A549 (cell line): Measurements from ENCODE around the gene MRPL20. TPM values are rescaled to one million over a fixed set of nuclear protein-coding genes. Genes with fewer than 3 reads are reported as not detected.

Experiments used
- ATAC-seq, 2 experiments: fragments of 200-7000 bp in 1 of 2; fragments of >200 bp in 1 of 2; cut with Nextera tagmentation in 1 of 2; cut with Tn5 transposase in 1 of 2; 3 replicates each; pipeline versions ENCODE4 v1.8.0 to v1.9.1; 2018 to 2020; ENCODE audit warnings: mild to moderate bottlenecking in 1 of 2, moderate library complexity in 1 of 2
- CTCF ChIA-PET: fragments of 300-600 bp; sonication (Branson Sonifier 250); formaldehyde crosslinking; extraction: SDS; loops from one replicate; lab custom pipeline; 2021; ENCODE audit warnings: antibody characterized with exemption, inconsistent platforms; lab: Yijun Ruan, JAX
- POLR2A ChIA-PET: fragments of 350-600 bp; formaldehyde crosslinking; extraction: SDS; loops from one replicate; lab custom pipeline; 2021; ENCODE audit warnings: antibody characterized with exemption, inconsistent platforms; lab: Yijun Ruan, JAX
- DNase-seq, 2 experiments: peaks; one replicate each; pipeline versions ENCODE4 v3.0.0 to v3.0.0-alpha.2; 2011 to 2016; ENCODE audit warnings: low read depth in 1 of 2, low spot score in 1 of 2
- FAIRE-seq: peaks from 2 replicates; lab custom pipeline; 2011; peaks lifted over from hg19 to GRCh38; lab: Jason Lieb, UNC
- H3K27ac ChIP-seq, 2 experiments: fragments of >200 bp; sonication (Bioruptor Twin); formaldehyde crosslinking; 3 replicates each; pipeline ENCODE4 v1.5.1; 2016 to 2017
- H3K4me1 ChIP-seq: fragments of >200 bp; sonication (Bioruptor Twin); formaldehyde crosslinking; 3 replicates; pipeline ENCODE4 v1.6.1; 2016
- H3K4me2 ChIP-seq: fragments of >200 bp; sonication (Bioruptor Twin); formaldehyde crosslinking; 3 replicates; pipeline ENCODE4 v1.6.1; 2016
- H3K4me3 ChIP-seq: fragments of >200 bp; sonication (Bioruptor Twin); formaldehyde crosslinking; 3 replicates; pipeline ENCODE4 v1.5.1; 2016
- H3K9me3 ChIP-seq: fragments of >200 bp; sonication (Bioruptor Twin); formaldehyde crosslinking; 3 replicates; pipeline ENCODE4 v1.6.1; 2016
- CBX8 ChIP-seq: fragments of 200-600 bp; sonication (generic); IDR thresholded peaks from 2 replicates; pipeline ENCODE4 v1.6.1; 2016
- EHF ChIP-seq: fragments of 250-450 bp; sonication (Bioruptor Pico); IDR thresholded peaks from 2 replicates; pipeline ENCODE4 v1.5.0; 2020; ENCODE audit warnings: mild to moderate bottlenecking
- FOSB ChIP-seq: fragments of 250-450 bp; sonication (Bioruptor Pico); IDR thresholded peaks from 2 replicates; pipeline ENCODE4 v1.5.0; 2020; ENCODE audit warnings: mild to moderate bottlenecking, moderate library complexity
- FOXS1 ChIP-seq: fragments of 250-450 bp; sonication (Bioruptor Pico); IDR thresholded peaks from 2 replicates; pipeline ENCODE4 v1.5.0; 2020; ENCODE audit warnings: mild to moderate bottlenecking, moderate library complexity
- GATA3 ChIP-seq: IDR thresholded peaks from 2 replicates; pipeline ENCODE4 v1.6.1; 2012; ENCODE audit warnings: borderline replicate concordance
- HOXB5 ChIP-seq: fragments of 250-450 bp; sonication (Bioruptor Pico); IDR thresholded peaks from 2 replicates; pipeline ENCODE4 v1.5.0; 2020; ENCODE audit warnings: mild to moderate bottlenecking, moderate library complexity
- JUNB ChIP-seq: fragments of >200 bp; sonication (Bioruptor Twin); formaldehyde crosslinking; IDR thresholded peaks from 2 replicates; pipeline ENCODE4 v1.6.1; 2016
- KDM1A ChIP-seq: fragments of 200-600 bp; sonication (generic); IDR thresholded peaks from 2 replicates; pipeline ENCODE4 v1.6.1; 2016; ENCODE audit warnings: low read depth, mild to moderate bottlenecking
- MAZ ChIP-seq: fragments of 150-350 bp; IDR thresholded peaks from 2 replicates; pipeline ENCODE4 v1.6.1; 2014; ENCODE audit warnings: antibody characterized with exemption, low read depth, low read length, borderline replicate concordance
- NFE2L2 ChIP-seq: fragments of 150-350 bp; conservative IDR thresholded peaks from 2 replicates; pipeline ENCODE4 v1.6.1; 2014; ENCODE audit warnings: low read length
- POLR2A ChIP-seq: IDR thresholded peaks from 2 replicates; pipeline ENCODE4 v1.6.1; 2012; ENCODE audit warnings: mild to moderate bottlenecking, low read length
- RAD21 ChIP-seq, 2 experiments: fragments of >200 bp in 1 of 2; sonication (Bioruptor Twin) in 1 of 2; formaldehyde crosslinking in 1 of 2; IDR thresholded peaks in 1 of 2; conservative IDR thresholded peaks in 1 of 2; 2 replicates in 1 of 2; 3 replicates in 1 of 2; pipeline ENCODE4 v1.6.1; 2012 to 2018; ENCODE audit warnings: inconsistent platforms in 1 of 2
- RARB ChIP-seq: fragments of 250-450 bp; sonication (Bioruptor Pico); IDR thresholded peaks from 2 replicates; pipeline ENCODE4 v1.8.0; 2021; ENCODE audit warnings: mild to moderate bottlenecking, moderate library complexity
- SREBF2 ChIP-seq: fragments of 450-650 bp; IDR thresholded peaks from 2 replicates; pipeline ENCODE4 v1.6.1; 2014; ENCODE audit warnings: mild to moderate bottlenecking, moderate library complexity
- ZFP36 ChIP-seq: fragments of 450-650 bp; IDR thresholded peaks from 2 replicates; pipeline ENCODE4 v1.6.1; 2014; ENCODE audit warnings: borderline replicate concordance; ENCODE audit not compliant: partially characterized antibody
- ZNF302 ChIP-seq: fragments of 250-450 bp; sonication (Bioruptor Pico); IDR thresholded peaks from 2 replicates; pipeline ENCODE4 v1.9.0; 2021; ENCODE audit warnings: inconsistent platforms, mild to moderate bottlenecking, moderate library complexity
- WGBS: methylation state at CpG from one replicate; pipeline ENCODE4 v1.1.6; 2017; ENCODE audit errors: missing lambda C conversion rate; 5-methylcytosine and 5-hydroxymethylcytosine counted together
- polyA plus RNA-seq, 4 experiments: library from polyadenylated mRNA; depleted of rRNA in 3 of 4; stranded (reverse); fragments of >200 nt; fragmentation: RNase III in 1 of 4; extraction: RNeasy Plus Mini Kit Qiagen cat#74134 plus additional on column Dnase treatment in 1 of 4; gene quantifications; 2 replicates in 3 of 4; 3 replicates in 1 of 4; pipeline ENCODE4 v1.2.3, GENCODE V29; 2011 to 2017
- TF ChIP-seq, protein P1 (sequence below): fragments of 250-450 bp; sonication (Bioruptor Pico); IDR thresholded peaks from 2 replicates; pipeline ENCODE4 v1.5.0; 2021; ENCODE audit warnings: mild to moderate bottlenecking, moderate library complexity, borderline replicate concordance
- TF ChIP-seq, protein P2 (sequence below): fragments of 450-650 bp; IDR thresholded peaks from 2 replicates; pipeline ENCODE4 v1.6.1; 2014; ENCODE audit warnings: antibody characterized with exemption
- TF ChIP-seq, protein P3 (sequence below): fragments of 250-450 bp; sonication (Bioruptor Pico); IDR thresholded peaks from 2 replicates; pipeline ENCODE4 v1.5.0; 2020; ENCODE audit warnings: low read depth, mild to moderate bottlenecking, moderate library complexity
- TF ChIP-seq, protein P4 (sequence below): IDR thresholded peaks from 2 replicates; pipeline ENCODE4 v1.6.1; 2012
- TF ChIP-seq, protein P5 (sequence below): fragments of >200 bp; sonication (Bioruptor Twin); formaldehyde crosslinking; IDR thresholded peaks from 3 replicates; pipeline ENCODE4 v1.6.1; 2016
- TF ChIP-seq, protein P6 (sequence below): fragments of 200-600 bp; sonication (generic); IDR thresholded peaks from 2 replicates; pipeline ENCODE4 v1.6.1; 2016; ENCODE audit warnings: antibody characterized with exemption, mild to moderate bottlenecking, moderate library complexity

Gene MRPL20
- polyA plus RNA-seq, 2 of the 4 experiments (the other 2 are of a cell fraction): 158 to 163 TPM

DNA sequence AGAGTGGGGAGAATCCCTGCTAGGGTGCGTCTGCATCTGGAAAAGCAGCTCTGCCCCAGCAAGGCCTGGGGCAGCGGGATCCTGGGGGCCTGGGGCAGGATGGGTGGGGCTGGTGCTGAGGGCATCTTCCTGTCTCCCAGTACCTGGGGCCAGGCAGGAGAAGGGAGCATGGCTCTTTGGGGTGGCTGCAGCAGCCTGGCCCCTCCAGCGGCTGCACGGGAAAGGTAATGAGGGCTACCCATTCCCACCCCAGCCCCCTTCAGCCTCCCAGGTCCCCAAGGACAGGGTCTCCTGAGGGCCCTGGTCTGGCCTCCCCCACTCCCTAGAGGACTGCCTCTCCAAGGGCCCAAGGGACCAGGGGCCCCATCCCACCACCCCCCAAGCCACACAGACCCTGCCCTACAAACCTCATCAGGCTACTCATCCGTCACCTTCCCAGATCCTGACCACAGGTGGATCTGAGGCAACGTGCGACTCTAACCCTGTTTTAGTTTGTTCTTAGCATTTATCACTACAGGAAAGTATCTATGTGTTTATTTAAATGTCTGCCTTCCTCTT lies 14.9 kb upstream of the MRPL20 start:
- H3K9me3 ChIP-seq: no peaks in the 10 kb centered on the region
- peak overlapping the region in 1 of 2 experiments; percentile 52; a peak in 2 of 6 replicates for H3K27ac ChIP-seq
- H3K4me3 ChIP-seq: no peak overlapping the region
- H3K4me1 ChIP-seq: 0 out of 3 replicates have a peak, but pooled peaks cover 3% of the 10 kb centered on the region
- TF ChIP-seq SREBF2 (no peak), POLR2A (no peak), NFE2L2 (no peak), RARB (CRISPR knock-in tag) (no peak), ZFP36 (no peak), JUNB (no peak), KDM1A (no peak)
- TF ChIP-seq, protein P1, sequence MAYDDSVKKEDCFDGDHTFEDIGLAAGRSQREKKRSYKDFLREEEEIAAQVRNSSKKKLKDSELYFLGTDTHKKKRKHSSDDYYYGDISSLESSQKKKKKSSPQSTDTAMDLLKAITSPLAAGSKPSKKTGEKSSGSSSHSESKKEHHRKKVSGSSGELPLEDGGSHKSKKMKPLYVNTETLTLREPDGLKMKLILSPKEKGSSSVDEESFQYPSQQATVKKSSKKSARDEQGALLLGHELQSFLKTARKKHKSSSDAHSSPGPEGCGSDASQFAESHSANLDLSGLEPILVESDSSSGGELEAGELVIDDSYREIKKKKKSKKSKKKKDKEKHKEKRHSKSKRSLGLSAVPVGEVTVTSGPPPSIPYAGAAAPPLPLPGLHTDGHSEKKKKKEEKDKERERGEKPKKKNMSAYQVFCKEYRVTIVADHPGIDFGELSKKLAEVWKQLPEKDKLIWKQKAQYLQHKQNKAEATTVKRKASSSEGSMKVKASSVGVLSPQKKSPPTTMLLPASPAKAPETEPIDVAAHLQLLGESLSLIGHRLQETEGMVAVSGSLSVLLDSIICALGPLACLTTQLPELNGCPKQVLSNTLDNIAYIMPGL: no peak
- TF ChIP-seq, protein P2, sequence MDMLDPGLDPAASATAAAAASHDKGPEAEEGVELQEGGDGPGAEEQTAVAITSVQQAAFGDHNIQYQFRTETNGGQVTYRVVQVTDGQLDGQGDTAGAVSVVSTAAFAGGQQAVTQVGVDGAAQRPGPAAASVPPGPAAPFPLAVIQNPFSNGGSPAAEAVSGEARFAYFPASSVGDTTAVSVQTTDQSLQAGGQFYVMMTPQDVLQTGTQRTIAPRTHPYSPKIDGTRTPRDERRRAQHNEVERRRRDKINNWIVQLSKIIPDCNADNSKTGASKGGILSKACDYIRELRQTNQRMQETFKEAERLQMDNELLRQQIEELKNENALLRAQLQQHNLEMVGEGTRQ: no peak
- TF ChIP-seq, protein P3, sequence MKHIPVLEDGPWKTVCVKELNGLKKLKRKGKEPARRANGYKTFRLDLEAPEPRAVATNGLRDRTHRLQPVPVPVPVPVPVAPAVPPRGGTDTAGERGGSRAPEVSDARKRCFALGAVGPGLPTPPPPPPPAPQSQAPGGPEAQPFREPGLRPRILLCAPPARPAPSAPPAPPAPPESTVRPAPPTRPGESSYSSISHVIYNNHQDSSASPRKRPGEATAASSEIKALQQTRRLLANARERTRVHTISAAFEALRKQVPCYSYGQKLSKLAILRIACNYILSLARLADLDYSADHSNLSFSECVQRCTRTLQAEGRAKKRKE (CRISPR knock-in tag): no peak
- TF ChIP-seq, protein P4, sequence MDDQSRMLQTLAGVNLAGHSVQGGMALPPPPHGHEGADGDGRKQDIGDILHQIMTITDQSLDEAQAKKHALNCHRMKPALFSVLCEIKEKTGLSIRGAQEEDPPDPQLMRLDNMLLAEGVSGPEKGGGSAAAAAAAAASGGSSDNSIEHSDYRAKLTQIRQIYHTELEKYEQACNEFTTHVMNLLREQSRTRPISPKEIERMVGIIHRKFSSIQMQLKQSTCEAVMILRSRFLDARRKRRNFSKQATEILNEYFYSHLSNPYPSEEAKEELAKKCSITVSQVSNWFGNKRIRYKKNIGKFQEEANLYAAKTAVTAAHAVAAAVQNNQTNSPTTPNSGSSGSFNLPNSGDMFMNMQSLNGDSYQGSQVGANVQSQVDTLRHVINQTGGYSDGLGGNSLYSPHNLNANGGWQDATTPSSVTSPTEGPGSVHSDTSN: no peak
- TF ChIP-seq, all 56 proteins: peak for 0
- WGBS: 79% methylated on average over 4 of the region's 7 CpGs
- H3K4me2 ChIP-seq: no peak overlapping the region
- DNase-seq (no peak), ATAC-seq (no peak), FAIRE-seq (no peak)
- POLR2A ChIA-PET: no interaction called here
- CTCF ChIA-PET: no interaction called here

DNA sequence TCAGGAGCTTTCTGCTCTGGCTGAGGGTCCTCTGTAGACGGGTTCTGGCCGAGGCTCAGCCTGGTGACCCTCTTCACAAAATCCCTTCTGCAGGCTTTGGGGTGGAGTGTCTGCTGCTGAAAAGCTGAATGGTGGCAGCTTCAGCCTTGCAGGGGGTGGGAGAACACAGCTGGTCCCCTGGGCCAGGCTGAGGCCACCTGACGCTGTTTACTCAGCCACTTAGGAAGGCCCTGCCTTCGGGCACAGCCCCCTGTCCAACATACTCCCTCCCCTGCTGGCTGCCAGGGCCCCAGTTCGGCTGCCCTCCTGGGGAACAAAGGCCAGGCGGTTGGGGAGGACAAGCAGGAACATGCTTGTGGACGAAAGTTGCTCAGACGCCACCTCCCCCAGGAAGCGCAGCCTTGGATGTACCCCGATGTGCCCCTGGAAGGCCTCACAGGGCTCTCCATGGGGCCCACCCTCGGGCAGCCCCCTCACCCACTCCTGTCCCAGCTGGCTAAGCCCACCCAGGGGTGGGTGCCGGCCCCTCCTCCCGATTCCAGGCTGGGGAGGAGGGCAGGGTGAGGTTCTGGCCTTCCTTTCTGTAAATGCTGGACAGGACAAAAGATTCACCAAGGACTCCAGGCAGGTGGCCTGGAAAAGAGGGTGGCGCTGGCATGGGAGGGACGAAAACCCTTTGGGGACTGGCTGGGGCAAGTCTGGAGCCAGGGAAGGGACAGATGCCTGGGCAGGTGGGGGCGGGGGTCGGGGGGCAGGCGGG lies 14.2 kb upstream of the MRPL20 start, which contains the start of gene ANKRD65:
Gene ANKRD65 (minus strand): TSS at position 130 of the 760 bp plus-strand sequence. CDS start 271 bp downstream, outside the sequence.
- no peak for ATAC-seq
- H3K4me2 ChIP-seq: no peak within 1 kb of the TSS
- no peaks in the 10 kb centered on the region for H3K9me3 ChIP-seq
- 77% methylated on average over 7 of the region's 18 CpGs for WGBS
- no peak for TF ChIP-seq CBX8
- no peak for TF ChIP-seq MAZ
- TF ChIP-seq, protein P5, sequence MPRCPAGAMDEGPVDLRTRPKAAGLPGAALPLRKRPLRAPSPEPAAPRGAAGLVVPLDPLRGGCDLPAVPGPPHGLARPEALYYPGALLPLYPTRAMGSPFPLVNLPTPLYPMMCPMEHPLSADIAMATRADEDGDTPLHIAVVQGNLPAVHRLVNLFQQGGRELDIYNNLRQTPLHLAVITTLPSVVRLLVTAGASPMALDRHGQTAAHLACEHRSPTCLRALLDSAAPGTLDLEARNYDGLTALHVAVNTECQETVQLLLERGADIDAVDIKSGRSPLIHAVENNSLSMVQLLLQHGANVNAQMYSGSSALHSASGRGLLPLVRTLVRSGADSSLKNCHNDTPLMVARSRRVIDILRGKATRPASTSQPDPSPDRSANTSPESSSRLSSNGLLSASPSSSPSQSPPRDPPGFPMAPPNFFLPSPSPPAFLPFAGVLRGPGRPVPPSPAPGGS: no peak
- no peak for TF ChIP-seq GATA3
- no peak for TF ChIP-seq RAD21 (conservative IDR thresholded peaks at IDR 0.05 in 1 of 2, IDR thresholded peaks at IDR 0.05 in 1 of 2)
- no peak for TF ChIP-seq ZNF302 (CRISPR knock-in tag)
- TF ChIP-seq FOXS1: no peak
- no peak for TF ChIP-seq FOSB (CRISPR knock-in tag)
- no peak for TF ChIP-seq RARB (CRISPR knock-in tag)
- no peak for TF ChIP-seq HOXB5 (CRISPR knock-in tag)
- TF ChIP-seq EHF: no peak
- TF ChIP-seq, protein P6, sequence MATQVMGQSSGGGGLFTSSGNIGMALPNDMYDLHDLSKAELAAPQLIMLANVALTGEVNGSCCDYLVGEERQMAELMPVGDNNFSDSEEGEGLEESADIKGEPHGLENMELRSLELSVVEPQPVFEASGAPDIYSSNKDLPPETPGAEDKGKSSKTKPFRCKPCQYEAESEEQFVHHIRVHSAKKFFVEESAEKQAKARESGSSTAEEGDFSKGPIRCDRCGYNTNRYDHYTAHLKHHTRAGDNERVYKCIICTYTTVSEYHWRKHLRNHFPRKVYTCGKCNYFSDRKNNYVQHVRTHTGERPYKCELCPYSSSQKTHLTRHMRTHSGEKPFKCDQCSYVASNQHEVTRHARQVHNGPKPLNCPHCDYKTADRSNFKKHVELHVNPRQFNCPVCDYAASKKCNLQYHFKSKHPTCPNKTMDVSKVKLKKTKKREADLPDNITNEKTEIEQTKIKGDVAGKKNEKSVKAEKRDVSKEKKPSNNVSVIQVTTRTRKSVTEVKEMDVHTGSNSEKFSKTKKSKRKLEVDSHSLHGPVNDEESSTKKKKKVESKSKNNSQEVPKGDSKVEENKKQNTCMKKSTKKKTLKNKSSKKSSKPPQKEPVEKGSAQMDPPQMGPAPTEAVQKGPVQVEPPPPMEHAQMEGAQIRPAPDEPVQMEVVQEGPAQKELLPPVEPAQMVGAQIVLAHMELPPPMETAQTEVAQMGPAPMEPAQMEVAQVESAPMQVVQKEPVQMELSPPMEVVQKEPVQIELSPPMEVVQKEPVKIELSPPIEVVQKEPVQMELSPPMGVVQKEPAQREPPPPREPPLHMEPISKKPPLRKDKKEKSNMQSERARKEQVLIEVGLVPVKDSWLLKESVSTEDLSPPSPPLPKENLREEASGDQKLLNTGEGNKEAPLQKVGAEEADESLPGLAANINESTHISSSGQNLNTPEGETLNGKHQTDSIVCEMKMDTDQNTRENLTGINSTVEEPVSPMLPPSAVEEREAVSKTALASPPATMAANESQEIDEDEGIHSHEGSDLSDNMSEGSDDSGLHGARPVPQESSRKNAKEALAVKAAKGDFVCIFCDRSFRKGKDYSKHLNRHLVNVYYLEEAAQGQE: no peak
- TF ChIP-seq, all 56 proteins: peak for 0
- CTCF ChIA-PET: no interaction called here
- Histone ChIP-seq H3K27ac (peak within 1 kb of the TSS in 1 of 2 experiments; percentile 52; a peak in 2 of 6 replicates), H3K4me3 (no peak within 1 kb of the TSS), H3K4me1 (0 out of 3 replicates have a peak, but pooled peaks cover 3% of the 10 kb centered on the region)
- FAIRE-seq: no peak
- DNase-seq: no peak
- POLR2A ChIA-PET: no interaction called here
